Right atrium auricular region (tissue), 2 donors: ENCODE data around the gene CSNK1D. TPM values are rescaled to one million over a fixed set of nuclear protein-coding genes. Genes with fewer than 3 reads are reported as not detected.

ENCODE experiments used
- DNase-seq: peaks from one replicate; pipeline ENCODE4 v3.0.0-alpha.2; 2019; ENCODE audit warnings: low spot score
- H3K27ac ChIP-seq, 2 donors: fragments of 200-600 bp; sonication (generic); 1 replicate in 1 of 2; 2 replicates in 1 of 2; pipeline ENCODE4 v1.5.1; 2016 to 2019
- H3K27me3 ChIP-seq, 2 donors: fragments of 200-600 bp; sonication (generic); one replicate each; pipeline versions ENCODE4 v1.5.1 to v1.6.0; 2017 to 2019
- H3K36me3 ChIP-seq: fragments of 200-600 bp; sonication (generic); one replicate; pipeline ENCODE4 v1.5.1; 2016
- H3K4me1 ChIP-seq, 2 donors: fragments of 200-600 bp; sonication (generic); one replicate each; pipeline versions ENCODE4 v1.5.1 to v1.6.0; 2017 to 2019
- H3K4me3 ChIP-seq, 2 donors: fragments of 200-600 bp; sonication (generic); 1 replicate in 1 of 2; 2 replicates in 1 of 2; pipeline ENCODE4 v1.5.1; 2017 to 2019; ENCODE audit warnings: mild to moderate bottlenecking in 1 of 2, moderate library complexity in 1 of 2
- H3K9me3 ChIP-seq, 2 donors: fragments of 200-600 bp; sonication (generic); one replicate each; pipeline ENCODE4 v1.5.1; 2019
- total RNA-seq, 2 donors: library from RNA; depleted of rRNA; stranded (reverse); fragments of >200 nt; gene quantifications; one replicate each; pipeline ENCODE4 v1.1.0, GENCODE V29; 2016
- TF ChIP-seq, protein P1 (sequence below), 2 donors: fragments of 200-600 bp; sonication (generic); IDR thresholded peaks; one replicate each; pipeline ENCODE4 v1.5.1; 2019; ENCODE audit warnings: antibody characterized with exemption in 2 of 2

CSNK1D gene
- total RNA-seq, 2 donors from 2014 or later = 31.3 to 32.9 TPM

DNA sequence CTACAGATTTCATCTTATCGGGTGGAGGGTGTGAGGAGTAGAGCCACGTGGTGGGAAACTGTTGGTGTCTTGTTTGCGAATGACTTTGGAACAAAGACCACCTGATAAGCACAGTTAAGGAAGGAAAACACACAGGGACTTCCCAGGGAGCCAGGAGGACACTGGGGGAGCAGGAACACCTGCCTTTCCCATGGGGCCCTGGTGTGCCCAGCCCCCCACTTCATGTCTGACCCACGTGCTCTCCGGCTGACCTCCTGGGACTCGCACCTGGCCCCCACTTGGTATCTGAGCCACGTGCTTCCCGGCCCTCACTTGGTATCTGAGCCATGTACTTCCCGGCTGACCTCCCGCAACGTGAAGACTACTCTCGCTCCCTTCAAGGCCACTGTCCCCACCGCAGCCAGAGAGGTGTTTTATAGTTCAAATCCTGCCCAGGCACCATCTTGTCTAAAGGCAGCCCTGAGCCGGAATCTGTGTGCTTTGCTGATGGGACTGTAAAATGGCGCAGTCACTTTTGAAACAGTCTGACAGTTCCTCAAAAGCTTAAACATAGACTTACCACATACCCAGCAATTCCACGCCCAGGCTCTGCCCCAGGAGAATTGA, 5.4 kb upstream of the CSNK1D start:
- TF ChIP-seq, protein P1, sequence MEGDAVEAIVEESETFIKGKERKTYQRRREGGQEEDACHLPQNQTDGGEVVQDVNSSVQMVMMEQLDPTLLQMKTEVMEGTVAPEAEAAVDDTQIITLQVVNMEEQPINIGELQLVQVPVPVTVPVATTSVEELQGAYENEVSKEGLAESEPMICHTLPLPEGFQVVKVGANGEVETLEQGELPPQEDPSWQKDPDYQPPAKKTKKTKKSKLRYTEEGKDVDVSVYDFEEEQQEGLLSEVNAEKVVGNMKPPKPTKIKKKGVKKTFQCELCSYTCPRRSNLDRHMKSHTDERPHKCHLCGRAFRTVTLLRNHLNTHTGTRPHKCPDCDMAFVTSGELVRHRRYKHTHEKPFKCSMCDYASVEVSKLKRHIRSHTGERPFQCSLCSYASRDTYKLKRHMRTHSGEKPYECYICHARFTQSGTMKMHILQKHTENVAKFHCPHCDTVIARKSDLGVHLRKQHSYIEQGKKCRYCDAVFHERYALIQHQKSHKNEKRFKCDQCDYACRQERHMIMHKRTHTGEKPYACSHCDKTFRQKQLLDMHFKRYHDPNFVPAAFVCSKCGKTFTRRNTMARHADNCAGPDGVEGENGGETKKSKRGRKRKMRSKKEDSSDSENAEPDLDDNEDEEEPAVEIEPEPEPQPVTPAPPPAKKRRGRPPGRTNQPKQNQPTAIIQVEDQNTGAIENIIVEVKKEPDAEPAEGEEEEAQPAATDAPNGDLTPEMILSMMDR (IDR thresholded peaks at IDR 0.05) = no peak
- Histone ChIP-seq H3K9me3 (no peaks in the 10 kb centered on the region), H3K36me3 (no peaks in the 10 kb centered on the region), H3K4me3 (no peak overlapping the region), H3K27me3 (no peaks in the 10 kb centered on the region), H3K4me1 (peaks cover 0 to 17% of the 10 kb centered on the region in 2 donors), H3K27ac (no peak overlapping the region)
- DNase-seq = no peak

DNA sequence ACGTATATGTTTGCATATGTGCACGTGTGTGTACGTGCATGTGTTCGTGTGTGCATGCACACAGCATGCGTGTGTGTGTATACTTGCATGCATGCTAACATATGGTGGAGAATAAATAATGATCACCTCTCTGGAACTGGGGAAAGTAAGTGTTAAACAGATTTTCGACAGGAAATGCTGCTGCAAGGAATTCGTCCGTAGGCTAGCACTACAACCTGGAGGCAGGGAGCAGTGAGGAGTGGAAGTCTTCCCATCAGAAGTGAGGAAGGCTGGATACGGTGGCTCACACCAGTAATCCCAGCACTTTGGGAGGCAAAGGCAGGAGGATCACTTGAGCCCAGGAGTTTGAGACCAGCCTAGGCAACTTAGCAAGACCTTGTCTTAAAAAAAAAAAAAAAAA, 4.8 kb upstream of the CSNK1D start:
- Histone ChIP-seq H3K27me3 (no peaks in the 10 kb centered on the region), H3K4me1 (peaks cover 0 to 16% of the 10 kb centered on the region in 2 donors), H3K4me3 (no peak overlapping the region), H3K9me3 (no peaks in the 10 kb centered on the region), H3K36me3 (no peaks in the 10 kb centered on the region), H3K27ac (no peak overlapping the region)
- TF ChIP-seq, protein P1 (IDR thresholded peaks at IDR 0.05) = no peak
- DNase-seq = no peak

DNA sequence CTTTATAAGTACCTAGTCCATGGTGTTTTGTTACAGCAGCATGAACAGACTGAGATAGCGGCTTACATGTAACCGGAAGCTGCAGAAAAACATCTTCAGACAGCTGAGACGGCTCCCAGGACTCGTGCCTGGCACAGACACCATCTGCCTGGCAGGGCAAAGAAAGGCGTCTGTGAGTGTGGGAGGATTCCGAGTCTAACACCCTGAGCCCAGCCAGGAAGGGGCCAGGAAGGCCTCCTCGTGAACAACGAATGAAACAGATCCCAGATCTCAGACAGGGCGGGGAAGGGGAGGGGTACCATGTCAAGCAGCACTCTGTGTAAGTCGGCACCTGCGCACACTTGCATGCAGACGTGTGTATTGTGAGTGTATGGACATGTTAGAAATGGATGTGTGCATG, 4.4 kb upstream of the CSNK1D start:
- Histone ChIP-seq H3K27ac (no peak overlapping the region), H3K9me3 (no peaks in the 10 kb centered on the region), H3K4me1 (peaks cover 0 to 11% of the 10 kb centered on the region in 2 donors), H3K36me3 (no peaks in the 10 kb centered on the region), H3K4me3 (no peak overlapping the region), H3K27me3 (no peaks in the 10 kb centered on the region)
- DNase-seq = no peak
- TF ChIP-seq, protein P1 (IDR thresholded peaks at IDR 0.05) = no peak

DNA sequence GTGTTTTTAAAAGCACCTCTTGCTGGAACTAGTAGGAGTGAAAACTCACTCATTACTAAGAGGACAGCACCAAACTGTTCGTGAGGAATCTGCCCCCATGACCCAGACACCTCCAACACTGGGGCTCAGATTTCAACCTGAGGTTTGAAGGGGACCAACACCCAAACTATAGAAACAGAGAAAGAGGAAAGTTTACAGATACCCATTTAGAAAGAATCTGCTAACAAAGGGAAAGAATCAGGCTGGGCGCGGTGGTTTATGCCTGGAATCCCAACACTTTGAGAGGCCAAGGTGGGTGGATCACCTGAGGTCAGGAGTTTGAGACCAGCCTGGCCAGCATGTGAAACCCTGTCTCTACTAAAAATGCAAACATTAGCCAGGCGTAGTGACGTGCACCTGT, 3.4 kb upstream of the CSNK1D start:
- Histone ChIP-seq H3K9me3 (no peaks in the 10 kb centered on the region), H3K4me1 (peaks cover 0 to 17% of the 10 kb centered on the region in 2 donors), H3K27me3 (no peaks in the 10 kb centered on the region), H3K4me3 (no peak overlapping the region), H3K27ac (no peak overlapping the region), H3K36me3 (no peaks in the 10 kb centered on the region)
- TF ChIP-seq, protein P1 (IDR thresholded peaks at IDR 0.05) = no peak
- DNase-seq = no peak

DNA sequence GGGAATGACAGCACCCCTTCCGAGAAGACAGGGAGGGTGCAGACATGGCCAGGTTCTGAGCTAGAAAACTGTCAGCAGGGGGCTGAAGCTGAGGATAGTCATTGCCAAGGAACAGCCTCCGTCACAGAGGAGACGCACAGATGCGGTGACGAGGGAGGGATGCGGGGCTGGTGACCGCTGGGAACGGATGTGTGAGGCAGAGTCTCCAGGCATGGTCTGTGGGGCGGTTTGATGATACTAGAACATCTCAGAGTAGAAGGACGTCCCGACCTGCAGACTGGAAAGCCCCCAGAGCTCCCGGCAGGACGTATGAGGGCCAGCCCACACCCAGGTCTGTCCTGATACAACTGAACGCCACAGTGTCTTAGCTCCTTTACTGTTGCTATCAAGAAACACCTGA, 1.8 kb upstream of the CSNK1D start:
- no peak overlapping the region for H3K4me3 ChIP-seq
- no peaks in the 10 kb centered on the region for H3K9me3 ChIP-seq
- peaks cover 5% of the 10 kb centered on the region for H3K36me3 ChIP-seq
- H3K4me1 ChIP-seq = peaks cover 0 to 33% of the 10 kb centered on the region in 2 donors
- TF ChIP-seq, protein P1 (IDR thresholded peaks at IDR 0.05) = no peak
- DNase-seq = no peak
- H3K27ac ChIP-seq = no peak overlapping the region
- H3K27me3 ChIP-seq = no peaks in the 10 kb centered on the region
